Fibroblast of villous mesenchyme (primary cell): ENCODE measurements around the gene COX6B2. TPM values are rescaled to one million over a fixed set of nuclear protein-coding genes. Genes with fewer than 3 reads are reported as not detected.

ENCODE experiments used
- DNase-seq: peaks from one replicate; pipeline ENCODE4 v3.0.0-alpha.2; 2010; ENCODE audit warnings: low read depth
- H3K4me3 ChIP-seq: 2 replicates; pipeline ENCODE4 v1.5.1; 2011; ENCODE audit warnings: low read depth, mild to moderate bottlenecking, low read length
- total RNA-seq: library from RNA; depleted of rRNA; stranded (reverse); fragments of >200 nt; gene quantifications from 2 replicates; pipeline ENCODE4 v1.2.3, GENCODE V29; 2012
- TF ChIP-seq, protein P1 (sequence below): IDR thresholded peaks from 2 replicates; pipeline ENCODE4 v1.5.1; 2012; ENCODE audit warnings: low read depth, mild to moderate bottlenecking, low read length; ENCODE audit not compliant: insufficient read depth

COX6B2 gene
- total RNA-seq, 1 donor, result under 0.01 TPM

DNA sequence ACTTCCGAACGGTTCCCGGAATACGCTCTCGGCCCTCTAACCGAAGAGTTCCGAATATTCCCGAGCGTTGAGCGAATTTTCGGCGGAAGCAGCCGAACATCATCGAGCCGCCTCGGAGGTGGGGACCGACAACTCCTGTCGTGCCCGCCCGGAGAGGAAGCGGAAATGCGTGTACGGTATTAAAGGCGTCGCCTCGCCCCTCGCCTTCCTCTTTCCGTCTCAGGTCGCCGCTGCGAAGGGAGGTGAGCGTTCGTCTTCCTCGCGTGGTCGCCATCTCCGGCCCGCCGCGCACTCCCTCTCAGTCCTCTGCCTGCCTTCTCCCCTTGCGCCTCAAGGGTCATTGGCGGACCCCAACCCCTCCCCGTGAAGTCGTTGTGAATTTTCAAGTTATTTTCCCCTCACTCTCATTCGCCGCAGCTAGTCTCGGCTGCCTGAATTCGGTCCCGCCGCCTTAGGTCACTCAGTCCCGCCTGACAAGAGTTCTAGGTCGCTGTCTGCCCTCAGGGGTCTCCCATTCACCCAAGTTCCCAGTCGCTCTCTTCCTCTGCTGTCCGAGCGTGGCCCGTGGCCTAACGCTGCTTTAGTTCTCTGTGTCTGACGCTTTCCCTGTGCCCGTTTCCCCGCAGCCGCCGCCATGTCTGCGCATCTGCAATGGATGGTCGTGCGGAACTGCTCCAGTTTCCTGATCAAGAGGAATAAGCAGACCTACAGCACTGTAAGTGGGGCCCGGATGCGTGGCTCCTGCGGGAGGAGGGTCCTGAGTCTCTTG is 31.4 kb upstream of the COX6B2 start, which contains the start of gene RPL28:
Gene RPL28, plus strand, starts transcription at position 209 of the 769 bp plus-strand sequence. Its CDS starts 426 bp downstream, at position 635.
- H3K4me3 ChIP-seq, result peak within 1 kb of the TSS; percentile 98
- TF ChIP-seq, protein P1, sequence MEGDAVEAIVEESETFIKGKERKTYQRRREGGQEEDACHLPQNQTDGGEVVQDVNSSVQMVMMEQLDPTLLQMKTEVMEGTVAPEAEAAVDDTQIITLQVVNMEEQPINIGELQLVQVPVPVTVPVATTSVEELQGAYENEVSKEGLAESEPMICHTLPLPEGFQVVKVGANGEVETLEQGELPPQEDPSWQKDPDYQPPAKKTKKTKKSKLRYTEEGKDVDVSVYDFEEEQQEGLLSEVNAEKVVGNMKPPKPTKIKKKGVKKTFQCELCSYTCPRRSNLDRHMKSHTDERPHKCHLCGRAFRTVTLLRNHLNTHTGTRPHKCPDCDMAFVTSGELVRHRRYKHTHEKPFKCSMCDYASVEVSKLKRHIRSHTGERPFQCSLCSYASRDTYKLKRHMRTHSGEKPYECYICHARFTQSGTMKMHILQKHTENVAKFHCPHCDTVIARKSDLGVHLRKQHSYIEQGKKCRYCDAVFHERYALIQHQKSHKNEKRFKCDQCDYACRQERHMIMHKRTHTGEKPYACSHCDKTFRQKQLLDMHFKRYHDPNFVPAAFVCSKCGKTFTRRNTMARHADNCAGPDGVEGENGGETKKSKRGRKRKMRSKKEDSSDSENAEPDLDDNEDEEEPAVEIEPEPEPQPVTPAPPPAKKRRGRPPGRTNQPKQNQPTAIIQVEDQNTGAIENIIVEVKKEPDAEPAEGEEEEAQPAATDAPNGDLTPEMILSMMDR, result no peak
- peak; percentile 98 for DNase-seq

DNA sequence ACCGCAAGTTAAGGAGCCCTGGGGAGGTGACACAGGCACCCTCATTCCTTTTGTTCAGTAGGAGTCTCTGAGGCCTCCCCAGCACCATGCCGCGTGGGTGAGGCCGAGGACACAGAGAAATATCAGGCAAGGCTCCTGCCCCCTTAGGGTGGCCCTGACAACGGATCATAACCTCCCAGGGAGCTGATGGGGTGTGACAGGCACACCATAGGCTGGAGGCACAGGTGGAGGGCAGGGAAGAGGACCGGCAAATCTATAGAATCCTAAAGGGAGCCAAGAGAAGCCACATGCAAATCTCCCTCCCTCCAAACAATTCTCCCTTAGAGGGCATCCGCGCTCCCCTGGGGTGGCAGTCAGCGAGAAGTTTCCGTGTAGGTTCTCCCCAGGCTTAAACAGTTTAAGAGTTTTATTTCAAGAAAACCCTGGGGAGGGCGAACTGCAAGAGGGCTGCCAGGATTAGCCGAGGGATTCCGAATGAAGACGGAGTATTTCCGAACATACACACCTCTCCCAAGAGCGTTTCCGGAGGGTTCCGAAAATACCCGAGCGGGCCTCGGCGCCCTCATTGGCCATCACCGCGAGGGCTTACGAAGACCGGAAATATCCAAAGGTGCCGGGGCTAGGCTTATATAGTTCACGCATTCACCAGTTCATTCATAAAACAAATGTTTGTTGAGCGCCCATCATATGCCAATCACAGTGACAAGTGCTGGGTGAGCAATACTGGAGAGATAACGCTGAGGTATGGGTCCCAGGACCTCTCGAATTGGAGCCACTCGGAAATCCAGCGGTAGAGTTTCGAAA is 30.6 kb upstream of the COX6B2 start:
- DNase-seq, result peak; percentile 96

DNA sequence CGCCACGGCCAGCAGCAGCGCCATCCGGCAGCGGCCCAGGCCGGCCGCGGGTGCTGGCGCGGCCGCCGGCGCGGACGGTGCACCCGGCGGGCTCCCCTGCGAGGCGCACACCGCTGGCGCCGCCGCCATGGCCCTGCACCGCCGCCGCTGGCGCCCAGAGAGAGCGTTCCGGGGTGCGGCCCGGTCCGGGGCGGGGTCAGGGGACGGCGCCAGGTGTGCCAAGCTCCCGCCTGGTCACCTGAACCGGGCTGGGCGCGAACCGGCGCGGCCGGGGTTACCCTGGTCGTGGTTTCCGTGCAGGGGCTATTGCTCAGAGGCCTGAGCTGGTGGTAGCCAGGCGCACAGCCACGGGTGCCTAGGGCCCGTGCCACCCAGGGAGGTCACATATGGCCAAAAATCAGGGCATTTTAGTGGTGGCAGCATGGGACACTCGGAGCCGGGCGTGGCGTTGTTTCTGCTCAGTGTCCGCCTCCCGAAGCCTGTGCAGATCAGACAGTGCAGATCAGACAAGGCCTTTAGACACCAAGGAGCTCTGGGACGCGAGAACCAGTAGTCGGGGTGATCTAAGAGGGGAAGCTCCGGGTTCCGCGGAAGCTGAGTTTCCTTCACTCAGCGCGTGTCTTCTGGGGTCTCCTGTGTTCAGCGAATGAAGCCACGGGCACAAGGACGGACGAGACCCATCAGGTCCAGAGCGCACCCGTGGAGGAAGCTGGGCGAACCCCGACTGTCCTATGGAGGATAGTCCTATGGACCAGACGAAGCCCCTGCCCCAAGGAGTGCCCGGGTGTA is 29.8 kb upstream of the COX6B2 start, which contains the start of gene TMEM238:
Gene TMEM238, minus strand, starts transcription at position 162 of the 789 bp plus-strand sequence. Its CDS starts 33 bp downstream, at position 129.
- DNase-seq, result no peak
- peak within 1 kb of the TSS; percentile 98 for H3K4me3 ChIP-seq
- TF ChIP-seq, protein P1, result no peak

More for the DNA sequence above, 30.6 kb upstream of the COX6B2 start:
- TF ChIP-seq, protein P1, result no peak
- H3K4me3 ChIP-seq, result peak overlapping the region; percentile 98

GRCh38 chr19:55383279-55384130 is 29.0 kb upstream of the COX6B2 start:
- TF ChIP-seq, protein P1, result no peak
- peak; percentile 69 for DNase-seq
- H3K4me3 ChIP-seq, result peak overlapping the region; percentile 48

- TF ChIP-seq, protein P1, result no peak
- no peak for DNase-seq
- H3K4me3 ChIP-seq, result no peak overlapping the region
Observed at GRCh38 chr19:55382522-55383054, 28.1 kb upstream of the COX6B2 start.
